ENCODE results near the gene SIVA1.
A peak's percentile ranks its signal among the peaks of the same experiment; 100 is the strongest.

SIVA1 gene

GRCh38 chr14:104751539-104752422 lies 1.2 kb upstream of the SIVA1 start:
- no peak for DNase-seq

DNA sequence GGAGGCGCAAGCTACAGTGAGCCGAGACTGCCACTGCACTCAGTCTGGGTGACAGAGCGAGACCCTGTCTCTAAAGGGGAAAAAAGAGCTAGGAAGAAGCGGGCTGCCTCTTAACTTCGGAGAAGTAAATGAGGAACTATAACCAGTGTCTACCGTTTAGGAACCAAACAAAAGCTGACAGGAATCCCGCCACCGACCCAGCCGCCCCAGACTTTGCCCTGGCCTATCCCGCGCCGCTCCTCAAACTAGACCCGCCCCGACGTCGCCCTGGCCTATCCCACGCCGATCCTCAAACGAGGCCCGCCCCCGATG lies 568 bp upstream of the SIVA1 start:
- no peak for DNase-seq

- no peak for DNase-seq
These were observed 723 bp downstream of the SIVA1 start for GRCh38 chr14:104753528-104754212.

- DNase-seq, result no peak
These were observed 1.4 kb downstream of the SIVA1 start for GRCh38 chr14:104754213-104754851.

- DNase-seq, result no peak
These were observed 2.7 kb downstream of the SIVA1 start for GRCh38 chr14:104755621-104756020.

- no peak for DNase-seq
These were observed 3.7 kb downstream of the SIVA1 start for GRCh38 chr14:104756477-104757237.

DNA sequence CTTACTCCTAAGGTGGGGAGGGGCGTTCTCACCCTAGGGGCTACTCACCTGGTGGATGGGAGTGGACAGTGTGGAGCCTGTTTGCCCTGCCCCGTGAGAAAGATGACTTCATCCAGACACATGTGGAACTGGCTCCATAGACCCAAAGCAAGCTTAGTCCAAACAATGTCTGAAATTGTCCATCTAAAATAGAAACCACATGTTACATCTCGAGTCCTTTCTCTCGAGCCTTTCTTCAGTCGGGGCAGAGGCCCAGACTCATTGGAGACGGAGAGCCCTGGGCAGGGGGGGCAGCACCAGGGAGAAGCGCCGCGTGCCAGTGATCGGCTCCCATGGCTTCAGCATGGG lies 4.3 kb downstream of the SIVA1 start:
- DNase-seq, result no peak

- DNase-seq, result no peak
These were observed 4.9 kb downstream of the SIVA1 start for GRCh38 chr14:104757681-104758392.

DNA sequence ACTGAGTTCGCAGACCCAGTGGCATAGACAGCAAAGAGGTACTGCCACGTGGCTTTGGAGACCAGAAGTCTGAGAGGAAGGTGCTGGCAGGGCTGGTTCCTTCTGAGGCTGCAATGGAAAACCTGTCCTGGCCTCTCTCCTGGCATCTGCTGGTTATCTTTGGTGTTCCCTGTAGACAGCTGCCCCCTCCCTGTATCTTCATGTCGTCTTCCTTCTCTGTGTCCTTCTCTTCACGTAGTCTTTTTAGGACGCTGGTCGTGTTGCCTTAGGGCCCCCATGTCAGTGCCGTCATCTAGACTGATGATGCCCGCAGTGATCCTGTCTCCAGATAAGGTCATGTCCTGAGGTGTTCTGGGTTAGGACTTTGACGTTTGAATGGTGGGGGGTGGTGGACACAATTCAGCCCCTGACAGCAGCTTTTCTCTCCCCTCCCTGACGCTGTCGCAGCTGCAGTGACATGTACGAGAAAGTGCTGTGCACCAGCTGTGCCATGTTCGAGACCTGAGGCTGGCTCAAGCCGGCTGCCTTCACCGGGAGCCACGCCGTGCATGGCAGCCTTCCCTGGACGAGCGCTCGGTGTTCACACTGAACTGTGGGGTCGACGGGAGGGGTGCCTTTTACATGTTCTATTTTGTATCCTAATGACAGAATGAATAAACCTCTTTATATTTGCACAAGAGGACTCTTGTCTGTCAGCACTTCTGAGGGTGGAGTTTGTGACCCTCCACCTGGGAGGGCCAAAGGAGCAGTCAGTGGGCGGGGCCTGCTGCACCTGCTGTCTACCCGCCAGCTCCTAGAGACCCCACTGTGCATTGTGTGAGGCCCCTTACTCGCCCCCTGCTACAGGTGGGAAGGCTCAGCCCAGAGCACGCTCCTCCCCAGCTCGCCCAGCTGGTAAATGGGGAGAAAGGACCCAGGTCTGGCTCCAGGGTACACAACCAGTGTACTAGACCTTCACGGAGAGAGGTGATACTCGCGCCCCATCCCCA lies 6.3 kb downstream of the SIVA1 start:
- DNase-seq, result no peak

DNA sequence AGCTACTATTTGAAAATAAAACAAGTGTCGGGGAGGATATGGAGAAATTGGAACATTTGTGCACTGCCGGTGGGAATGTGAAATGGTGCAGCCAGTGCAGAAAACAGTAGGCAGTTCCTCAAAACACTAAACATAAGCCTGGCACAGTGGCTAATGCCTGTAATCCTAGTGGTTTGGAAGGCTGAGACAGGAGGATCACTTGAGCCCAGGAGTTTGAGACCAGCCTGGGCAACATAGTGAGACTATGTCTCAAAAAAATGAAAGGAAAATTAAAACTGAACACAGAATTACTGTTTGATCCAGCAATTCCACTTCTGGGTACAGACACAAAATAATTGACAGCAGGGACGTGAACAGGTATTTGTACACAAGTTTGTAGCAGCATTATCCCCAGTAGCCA lies 12.6 kb downstream of the SIVA1 start:
- DNase-seq, result no peak

- no peak for DNase-seq
These were observed 13.4 kb downstream of the SIVA1 start for GRCh38 chr14:104766256-104766862.

GRCh38 chr14:104766863-104767633 lies 14.1 kb downstream of the SIVA1 start:
- DNase-seq, result no peak

- no peak for DNase-seq
These were observed 14.6 kb downstream of the SIVA1 start for GRCh38 chr14:104767634-104767918.

GRCh38 chr14:104768437-104769323 lies 15.7 kb downstream of the SIVA1 start:
- DNase-seq, result peak; percentile 61

DNA sequence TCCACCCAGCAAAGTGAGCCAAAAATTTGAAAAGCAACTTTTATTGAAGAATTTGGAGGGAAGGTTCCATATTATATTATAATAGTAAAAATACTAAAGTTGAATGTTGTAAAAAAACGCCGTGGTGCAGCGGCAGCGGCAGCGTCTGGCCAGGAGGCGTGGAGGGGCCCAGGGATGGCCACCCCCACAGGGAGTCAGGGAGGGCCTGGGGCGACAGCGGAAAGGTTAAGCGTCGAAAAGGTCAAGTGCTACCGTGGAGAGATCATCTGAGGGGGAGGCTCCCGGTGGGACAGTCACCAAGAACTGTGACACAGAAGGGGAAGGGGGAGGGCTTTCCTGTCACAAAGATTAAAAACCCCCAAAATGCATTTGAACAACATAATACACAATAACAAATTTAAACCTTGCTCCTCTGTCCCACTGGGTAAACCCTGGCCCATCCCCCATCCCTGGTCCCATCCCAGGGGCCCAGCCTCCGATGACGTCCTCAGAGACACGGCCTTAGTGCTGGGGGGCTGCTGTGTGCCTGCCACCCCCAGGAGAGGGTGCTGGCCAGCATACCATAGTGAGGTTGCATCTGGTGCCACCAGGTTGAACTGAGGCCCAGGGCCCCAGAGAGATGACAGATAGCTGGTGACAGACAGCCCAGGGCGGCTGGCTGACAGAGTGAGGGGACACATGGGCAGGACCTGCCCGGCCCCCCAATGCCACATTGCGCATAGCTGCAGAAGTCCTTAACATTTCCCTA lies 16.6 kb downstream of the SIVA1 start:
- DNase-seq, result no peak

- no peak for DNase-seq
These were observed 17.2 kb downstream of the SIVA1 start for GRCh38 chr14:104770072-104770579.

DNA sequence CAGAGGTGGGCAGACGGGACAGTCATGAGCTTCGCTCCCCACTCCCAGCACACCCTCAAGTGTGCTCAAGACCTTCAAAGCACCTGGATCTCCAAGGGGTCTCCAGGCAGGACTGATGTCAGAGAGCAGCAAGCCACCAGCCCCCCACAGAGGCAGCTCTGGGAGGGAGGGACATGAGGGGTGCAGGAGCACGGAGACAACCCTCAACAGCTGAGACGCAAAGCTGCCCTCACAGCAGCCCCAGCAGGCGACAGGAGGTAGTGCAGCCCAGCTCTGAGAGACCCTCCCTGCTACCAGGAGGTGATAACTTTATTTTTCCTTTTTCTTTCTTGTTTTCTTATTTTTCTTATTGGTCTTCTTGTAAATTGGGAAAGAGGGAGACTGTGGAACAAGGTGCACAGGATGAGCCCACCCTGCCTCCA lies 17.9 kb downstream of the SIVA1 start:
- no peak for DNase-seq

GRCh38 chr14:104771374-104771773 lies 18.4 kb downstream of the SIVA1 start:
- DNase-seq, result no peak

Measured in NK-92 treated with Interleukin-12 subunit alpha and Interleukin-12 subunit beta, amount 100 ng/mL, for 24 hours (cell line).